ENCODE measurements around the gene RNASEH1.
"Not testable (repeated sequence)": the region's sequence is repeated elsewhere in the genome, so short reads cannot be mapped to it uniquely, and the experiment has no call there.

Gene RNASEH1

DNA sequence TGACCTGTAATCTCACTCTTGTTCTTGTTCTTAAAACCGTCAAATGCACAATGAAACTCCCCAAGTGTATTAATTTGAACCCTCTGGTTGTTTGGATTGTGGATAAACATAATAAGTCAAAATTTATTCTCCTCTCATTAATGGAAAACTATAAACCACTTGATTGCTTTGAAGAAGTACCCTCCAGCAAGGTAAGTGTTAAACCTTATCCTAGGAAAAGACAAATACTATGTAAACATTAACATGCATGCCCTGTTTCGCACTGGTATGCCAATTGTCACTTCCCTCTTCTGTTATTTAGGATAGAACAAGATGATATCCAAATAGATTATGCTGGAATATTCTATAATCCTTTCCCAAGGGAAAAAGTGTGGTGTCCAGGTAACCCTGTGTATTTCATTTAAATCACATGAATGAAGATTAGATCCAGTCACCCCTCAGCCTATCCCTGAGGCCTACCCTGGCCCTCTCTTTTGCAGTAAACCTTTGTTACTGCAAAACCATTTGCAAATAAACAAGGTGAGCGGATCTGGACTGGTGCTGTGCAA is 40.1 kb downstream of the RNASEH1 start:
- peak; percentile 17 for DNase-seq

GRCh38 chr2:3516831-3517230 is 41.3 kb downstream of the RNASEH1 start:
- no peak for DNase-seq

- not testable (repeated sequence) for DNase-seq
Measured at GRCh38 chr2:3515438-3515837, 42.7 kb downstream of the RNASEH1 start.

DNA sequence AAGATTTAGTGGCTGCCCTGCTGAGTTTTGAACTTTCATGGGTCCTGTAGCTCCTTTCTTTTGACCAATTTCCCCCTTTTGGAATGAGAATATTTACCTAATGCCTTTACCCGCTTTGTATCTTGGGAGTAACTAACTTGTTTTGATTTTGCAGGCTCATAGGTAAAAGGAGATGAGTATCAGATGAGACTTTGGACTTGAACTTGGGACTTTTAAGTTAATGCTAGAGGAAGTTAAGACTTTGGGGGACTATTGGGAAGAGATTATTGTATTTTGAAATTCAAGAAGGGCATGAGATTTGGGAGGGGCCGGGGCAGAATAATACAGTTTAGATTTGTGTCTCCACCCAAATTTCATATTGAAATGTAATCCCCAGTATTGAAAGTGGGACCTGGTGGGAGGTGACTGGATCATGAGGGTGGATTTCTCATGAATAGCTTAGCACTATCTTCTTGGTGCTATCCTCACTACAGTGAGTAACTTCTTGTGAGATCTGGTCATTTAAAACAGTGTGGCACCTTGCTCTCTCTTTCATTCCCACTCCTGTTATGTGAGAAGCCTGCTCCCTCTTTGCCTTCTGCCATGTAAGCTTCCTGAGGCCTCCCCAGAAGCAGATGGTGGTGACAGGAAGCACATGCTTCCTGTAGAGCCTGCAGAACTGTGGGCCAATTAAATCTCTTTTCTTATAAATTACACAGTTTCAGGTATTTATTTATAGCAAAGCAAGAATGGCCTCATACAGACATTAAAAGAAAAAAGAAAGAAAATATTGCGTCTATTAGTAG is 44.9 kb downstream of the RNASEH1 start:
- no peak for DNase-seq

GRCh38 chr2:3512086-3512485 is 46.0 kb downstream of the RNASEH1 start:
- DNase-seq = no peak

DNA sequence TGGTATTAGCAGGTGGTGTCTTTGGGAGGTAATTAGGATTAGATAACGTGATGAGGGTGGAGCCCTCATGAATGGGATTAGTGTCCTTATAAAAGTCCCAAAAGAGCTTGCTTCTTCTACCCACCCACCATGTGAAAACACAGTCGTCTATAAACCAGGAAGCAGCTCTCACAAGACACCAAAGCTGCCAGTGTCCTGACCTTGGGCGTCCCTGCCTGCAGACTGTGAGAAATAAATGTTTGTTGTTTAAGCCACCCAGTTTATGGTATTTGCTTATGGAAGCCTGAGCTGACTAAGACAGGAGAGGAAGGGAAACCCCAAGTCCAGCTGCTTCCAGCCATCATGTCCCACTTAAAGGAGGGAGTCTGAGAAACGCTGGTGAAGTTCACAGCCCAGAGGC is 52.4 kb downstream of the RNASEH1 start:
- peak; percentile 46 for DNase-seq

DNA sequence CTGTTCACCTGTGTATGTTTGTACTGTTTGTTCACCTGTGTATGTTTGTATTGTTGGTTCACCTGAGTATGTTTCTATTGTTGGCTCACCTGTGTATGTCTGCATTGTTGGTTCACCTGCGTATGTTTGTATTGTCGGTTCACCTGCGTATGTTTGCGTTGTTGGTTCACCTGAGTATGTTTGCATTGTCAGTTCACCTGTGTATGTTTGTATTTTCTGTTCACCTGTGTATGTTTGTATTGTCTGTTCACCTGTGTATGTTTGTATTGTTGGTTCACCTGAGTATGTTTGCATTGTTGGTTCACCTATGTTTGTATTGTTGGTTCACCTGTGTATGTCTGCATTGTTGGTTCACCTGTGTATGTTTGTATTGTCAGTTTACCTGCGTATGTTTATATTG is 53.4 kb downstream of the RNASEH1 start:
- peak; percentile 99 for DNase-seq

DNA sequence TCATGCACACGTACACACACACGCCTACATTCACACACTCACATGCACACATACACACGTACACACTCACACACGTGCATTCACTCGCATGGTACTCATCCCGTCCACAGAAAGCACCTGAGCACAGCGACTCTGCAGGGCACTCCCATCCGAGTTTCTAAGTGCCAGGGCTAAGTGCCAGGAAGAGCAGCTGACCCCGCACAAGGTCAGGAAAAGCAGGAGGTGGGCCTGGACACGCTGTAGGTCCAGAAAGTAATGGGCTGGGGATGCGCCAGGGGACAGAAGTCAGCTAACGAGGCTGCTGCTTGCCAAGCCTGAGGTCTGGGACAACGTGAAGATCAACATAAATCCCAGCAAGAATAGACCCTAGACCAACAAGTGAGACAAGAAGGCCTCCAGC is 54.6 kb downstream of the RNASEH1 start:
- DNase-seq = no peak

GRCh38 chr2:3503046-3503445 is 55.1 kb downstream of the RNASEH1 start:
- DNase-seq = no peak

GRCh38 chr2:3500326-3500899 is 57.7 kb downstream of the RNASEH1 start:
- DNase-seq = no peak

DNA sequence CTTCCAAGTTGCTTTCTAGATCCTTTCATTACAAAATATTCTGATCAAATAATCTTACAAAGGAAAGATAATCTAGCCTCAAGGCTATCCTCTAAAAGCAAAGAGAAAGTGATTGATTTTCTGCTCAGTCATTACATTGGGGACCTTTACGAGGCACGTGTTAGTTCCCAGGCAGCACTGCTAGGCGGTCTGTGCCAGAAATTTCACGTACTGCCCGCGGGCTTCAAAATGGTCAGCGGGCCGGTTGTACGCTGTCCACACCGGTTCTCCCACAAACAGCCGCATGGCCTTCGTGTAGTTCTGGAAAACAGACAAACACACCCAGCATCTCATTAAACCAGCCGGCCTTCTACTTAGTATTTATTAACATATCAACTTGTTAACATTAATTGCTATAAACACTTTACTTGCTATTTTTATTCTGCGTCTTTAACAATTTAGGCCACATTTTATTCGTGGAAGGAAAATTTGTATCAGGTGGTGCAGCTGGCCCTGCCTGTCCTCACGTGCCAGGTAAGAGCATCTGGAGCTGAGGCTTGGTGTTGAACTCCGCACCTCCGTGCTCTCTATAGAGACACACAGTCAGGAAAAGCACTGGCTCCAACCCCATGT is 59.2 kb downstream of the RNASEH1 start:
- no peak for DNase-seq

DNA sequence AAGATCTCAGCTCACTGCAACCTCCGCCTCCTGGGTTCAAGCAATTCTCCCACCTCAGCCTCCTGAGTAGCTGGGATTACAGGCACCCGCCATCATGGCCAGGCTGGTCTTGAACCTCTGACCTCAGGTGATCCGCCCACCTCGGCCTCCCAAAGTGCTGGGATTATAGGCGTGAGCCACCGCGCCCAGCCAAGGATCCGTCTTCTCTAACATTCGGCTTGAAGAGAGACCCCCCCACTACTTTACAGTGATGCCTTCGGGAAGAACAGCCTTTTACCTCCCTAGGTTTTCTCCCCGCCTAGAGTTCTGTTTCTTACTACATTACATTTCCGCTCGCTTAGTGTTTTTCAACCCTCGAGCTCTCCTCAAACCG is 61.4 kb downstream of the RNASEH1 start:
- DNase-seq = not testable (repeated sequence)

All from DMS153 (cell line).